ENCODE data around the gene UBL3.

Gene UBL3

DNA sequence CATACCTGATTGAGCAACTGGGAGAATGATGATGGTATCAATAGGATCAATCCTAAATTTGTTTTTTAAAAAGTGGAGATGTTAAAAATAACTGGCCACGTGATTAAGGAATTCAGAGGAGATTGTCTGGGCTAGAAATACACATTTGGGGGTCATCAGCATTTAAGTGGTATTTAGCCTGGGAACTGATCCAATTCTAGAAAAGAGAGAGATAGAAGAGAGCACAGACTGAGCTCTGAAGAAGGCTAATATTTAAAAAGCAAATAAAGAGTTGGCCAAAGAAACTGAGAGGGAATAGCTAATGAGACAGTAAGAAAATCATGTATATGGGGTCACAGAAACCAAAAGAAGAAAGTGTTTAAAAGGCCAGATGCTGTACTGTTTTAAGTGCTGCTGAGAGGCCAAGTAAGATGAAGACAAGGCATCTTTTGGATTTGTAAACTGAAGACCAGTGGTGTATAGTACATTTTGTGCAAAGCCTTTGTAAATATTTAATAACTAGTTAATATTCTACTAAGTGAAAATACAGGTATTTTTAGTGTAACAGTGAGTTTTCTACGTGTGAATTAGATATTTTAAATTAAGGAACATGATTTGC, 40.2 kb downstream of the UBL3 start:
- no peak for DNase-seq (ENCODE audit: low spot score)

DNA sequence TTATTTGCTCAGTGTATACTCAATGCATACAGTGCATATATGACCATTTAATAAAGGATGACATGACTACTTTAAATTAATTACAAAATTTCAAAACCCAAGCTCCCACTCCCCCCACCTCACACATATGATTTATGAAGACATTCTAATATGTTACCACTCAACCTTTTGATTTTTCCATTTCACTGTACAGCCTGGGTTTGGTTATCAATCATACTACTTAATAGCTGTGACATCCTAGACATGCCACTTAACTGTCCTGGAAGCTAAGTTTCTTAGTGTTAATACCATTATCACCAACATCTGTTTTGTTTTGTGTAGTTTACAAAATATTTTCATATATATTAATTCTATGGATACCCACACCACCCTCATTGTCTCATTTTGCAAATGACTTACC, 42.2 kb downstream of the UBL3 start:
- DNase-seq (ENCODE audit: low spot score), result no peak

GRCh38 chr13:29805994-29806979, 44.1 kb downstream of the UBL3 start:
- DNase-seq (ENCODE audit: low spot score), result no peak

DNA sequence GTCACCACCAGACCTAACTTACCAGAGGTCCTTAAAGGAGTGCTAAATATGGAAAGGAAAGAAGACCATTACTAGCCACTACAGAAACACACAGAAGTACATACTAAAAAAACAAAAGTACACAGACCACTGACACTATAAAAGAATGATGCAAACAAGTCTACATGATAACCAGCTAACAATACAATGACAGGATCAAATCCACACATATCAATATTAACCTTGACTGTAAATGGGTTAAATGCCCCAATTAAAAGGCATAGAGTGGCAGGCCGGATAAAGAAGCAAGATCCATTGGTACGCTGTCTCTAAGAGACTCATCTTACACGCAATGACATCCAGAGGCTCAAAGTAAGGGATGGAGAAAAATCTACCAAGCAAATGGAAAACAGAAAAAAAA, 47.2 kb downstream of the UBL3 start:
- no peak for DNase-seq (ENCODE audit: low spot score)

- DNase-seq (ENCODE audit: low spot score), result no peak
Measured at GRCh38 chr13:29802621-29803020, 47.8 kb downstream of the UBL3 start.

DNA sequence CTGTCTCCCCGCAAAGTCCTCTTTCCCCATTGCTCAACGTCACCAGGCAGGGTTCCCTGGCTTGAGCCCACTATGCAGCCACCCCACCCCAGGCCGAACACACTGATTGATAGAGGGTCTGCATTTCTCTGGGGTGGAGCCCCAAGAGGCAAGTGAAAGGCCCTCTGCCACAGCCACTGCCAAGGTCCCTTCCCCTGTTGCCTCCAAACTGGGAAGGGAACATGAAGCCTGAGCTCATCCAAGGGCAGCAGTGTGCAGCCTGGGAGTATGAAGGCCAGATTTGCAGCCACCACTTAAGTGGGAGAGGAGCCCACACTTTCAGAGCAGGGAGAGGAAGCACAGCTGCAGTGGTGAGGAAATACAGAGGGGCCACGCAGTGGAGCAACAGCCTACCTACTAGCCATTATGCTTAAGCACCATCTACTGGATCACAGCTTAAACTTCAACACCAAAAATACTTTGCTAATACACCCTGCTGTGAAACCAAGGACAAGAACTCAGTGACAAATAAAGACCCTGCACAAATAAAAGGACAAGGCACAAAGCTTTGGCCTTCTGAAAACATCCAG, 48.6 kb downstream of the UBL3 start:
- peak; percentile 7 for DNase-seq (ENCODE audit: low spot score)

DNA sequence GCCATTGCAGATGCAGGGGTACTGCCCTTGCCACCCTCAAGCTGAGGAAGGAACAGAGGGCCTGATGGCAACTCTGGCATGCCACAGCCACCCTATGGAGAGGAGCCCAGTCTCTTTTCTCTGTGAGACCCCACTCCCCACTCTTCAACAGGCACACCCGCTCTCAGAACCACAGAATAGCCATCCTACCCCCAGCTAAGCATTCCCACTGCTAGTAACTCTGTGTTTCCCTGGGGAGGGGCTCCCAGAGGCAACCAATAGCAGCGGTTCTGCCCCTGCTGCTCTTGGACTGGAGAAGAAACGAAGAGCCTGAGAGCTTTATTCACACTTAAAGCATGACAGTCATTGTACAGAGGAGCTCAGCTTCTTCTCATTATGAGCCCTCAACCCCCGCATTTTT, 49.3 kb downstream of the UBL3 start:
- DNase-seq (ENCODE audit: low spot score), result no peak

DNA sequence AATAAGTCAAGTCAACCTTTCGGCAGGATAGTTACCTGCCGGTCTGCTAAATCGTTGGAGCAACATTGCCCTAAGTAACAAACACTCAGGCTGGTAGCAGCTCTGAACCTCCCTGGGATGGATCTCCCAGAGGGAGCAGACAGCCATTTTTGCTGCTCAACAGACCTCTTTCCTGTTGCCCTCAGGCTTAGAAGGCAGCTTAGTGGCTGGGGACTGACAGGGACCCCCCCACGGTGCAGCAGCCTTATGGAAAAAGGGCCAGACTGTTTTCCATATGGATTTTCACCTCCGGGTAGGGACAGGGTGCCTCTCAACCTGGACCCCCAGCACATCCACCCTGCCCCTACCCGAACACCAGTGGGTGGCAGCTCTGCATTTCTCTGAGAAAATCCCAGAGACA, 49.7 kb downstream of the UBL3 start:
- peak; percentile 9 for DNase-seq (ENCODE audit: low spot score)

DNA sequence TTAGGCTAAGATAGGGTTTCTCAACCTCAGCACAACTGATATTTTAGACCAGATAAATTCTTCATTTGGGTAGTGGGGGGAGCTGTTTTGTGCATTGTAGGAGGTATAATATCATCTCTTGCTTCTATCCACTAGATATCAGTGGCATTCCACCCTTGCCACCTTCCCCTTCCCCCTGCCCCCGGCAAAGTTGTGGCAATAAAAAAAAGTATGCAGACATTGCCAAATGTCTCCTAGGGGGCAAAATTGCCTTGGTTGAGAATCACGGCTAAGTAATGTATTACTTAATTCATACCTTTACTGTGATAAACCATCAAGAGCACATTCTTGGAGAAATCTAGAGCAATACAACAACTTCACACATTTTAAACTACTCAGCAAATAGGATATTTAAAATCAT, 51.4 kb downstream of the UBL3 start:
- no peak for DNase-seq (ENCODE audit: low spot score)

DNA sequence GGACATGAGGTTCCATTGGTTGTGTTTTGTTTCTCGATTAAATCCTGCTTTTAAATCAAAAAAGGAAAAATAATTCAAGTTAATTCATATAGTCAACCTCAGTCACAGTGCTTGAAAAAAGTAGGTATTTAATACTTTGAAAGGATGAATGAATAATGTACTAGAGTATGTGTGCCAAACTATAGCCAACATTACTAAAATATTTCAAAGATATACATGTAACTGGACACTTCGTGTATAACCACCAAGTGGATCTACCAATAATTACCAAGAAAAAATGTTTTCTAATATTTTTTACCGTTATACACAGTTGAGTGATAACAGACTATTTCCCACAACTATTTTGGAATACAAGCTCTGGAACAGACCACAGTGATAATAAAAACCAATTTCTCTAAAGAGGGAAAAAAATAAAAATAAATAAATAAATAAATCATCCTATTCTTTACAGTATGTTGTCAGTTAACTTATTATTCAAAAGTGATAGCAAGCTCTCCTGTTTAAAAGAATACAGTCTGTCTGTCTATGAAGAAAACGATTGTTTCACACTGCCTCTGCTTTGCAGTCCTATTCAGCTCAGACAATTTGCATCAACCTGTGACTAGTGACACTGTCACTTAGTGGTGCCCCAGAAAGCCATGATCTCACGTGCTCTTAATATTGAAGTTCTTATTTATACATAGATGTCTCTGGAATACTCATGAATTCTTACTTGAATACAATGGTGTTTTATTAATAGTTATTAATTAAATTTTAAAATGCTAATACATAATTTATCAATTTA, 58.2 kb downstream of the UBL3 start:
- no peak for DNase-seq (ENCODE audit: low spot score)

DNA sequence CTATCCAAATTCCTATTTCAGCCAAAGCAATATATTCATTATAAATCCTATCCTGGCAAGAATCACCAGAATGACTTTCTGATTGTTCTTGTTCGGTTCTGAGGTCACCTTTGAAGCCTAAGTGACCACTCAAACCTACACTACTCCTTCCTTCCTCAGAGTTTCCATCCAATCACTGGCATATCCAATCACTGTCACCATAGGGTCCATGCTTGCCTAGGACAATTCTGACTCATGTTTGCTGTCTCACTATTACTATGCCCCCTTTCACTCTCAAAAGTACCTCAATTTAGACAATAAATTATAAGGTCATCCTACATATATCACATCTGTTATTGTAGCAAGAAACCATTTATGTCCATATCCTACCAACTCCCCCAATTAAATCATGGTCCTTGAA, 58.9 kb downstream of the UBL3 start:
- no peak for DNase-seq (ENCODE audit: low spot score)

DNA sequence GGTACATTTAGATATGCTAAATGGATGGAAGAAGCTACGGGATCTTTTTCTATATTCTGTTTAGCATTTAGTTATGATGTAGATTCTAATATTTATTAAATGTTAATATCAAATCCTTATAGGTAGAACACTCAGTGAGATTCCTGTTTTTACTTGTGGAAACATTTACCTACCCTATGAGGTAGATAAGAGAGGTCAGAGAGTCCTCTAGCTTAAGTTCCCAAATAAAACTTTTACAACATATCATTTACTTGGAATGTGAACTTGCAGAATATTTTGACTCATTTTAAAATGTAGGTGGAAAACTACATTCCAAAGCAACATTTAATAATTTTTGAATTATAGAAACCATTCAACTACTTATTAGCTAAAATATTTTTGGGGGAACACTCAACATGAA, 63.7 kb downstream of the UBL3 start:
- DNase-seq (ENCODE audit: low spot score), result no peak

DNA sequence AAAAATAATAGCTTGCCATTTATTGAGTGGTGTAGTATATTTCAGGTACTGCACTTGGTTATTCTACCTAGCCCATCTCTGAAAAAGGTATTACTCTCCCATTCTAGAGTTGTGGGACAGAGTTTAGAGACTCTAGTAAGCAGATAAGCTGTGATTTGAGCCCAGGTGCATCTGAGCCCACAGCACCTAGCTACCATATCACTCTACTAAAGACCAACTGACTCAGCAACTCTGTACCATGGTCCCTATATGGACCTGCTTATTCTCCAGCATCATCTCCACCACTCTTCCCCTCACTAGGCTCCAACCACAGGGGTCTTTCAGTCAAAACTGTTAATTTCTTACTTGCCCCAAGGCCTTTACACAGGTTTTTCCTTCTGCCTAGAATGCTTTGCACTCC, 64.4 kb downstream of the UBL3 start:
- no peak for DNase-seq (ENCODE audit: low spot score)

DNA sequence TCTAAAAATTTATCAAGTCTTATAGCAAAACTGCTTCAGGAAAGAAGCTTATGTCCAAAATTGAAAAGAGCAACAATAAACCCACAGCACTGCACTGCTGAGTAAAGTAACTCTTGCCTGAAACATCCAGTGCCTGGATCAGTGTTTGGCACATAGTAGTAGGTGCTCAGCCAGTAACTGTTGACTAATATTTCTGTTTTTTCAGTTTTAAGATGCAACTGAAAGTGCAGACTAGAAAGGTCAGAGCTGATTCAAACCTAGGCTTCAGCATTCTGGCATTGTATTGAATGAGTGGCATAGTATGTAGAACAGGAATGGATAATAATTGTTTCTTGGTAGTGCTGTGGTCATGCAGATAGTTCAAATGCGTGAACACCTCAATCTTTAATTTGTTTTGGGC, 67.6 kb downstream of the UBL3 start:
- no peak for DNase-seq (ENCODE audit: low spot score)

GRCh38 chr13:29774830-29775229, 75.6 kb downstream of the UBL3 start:
- no peak for DNase-seq (ENCODE audit: low spot score)

DNA sequence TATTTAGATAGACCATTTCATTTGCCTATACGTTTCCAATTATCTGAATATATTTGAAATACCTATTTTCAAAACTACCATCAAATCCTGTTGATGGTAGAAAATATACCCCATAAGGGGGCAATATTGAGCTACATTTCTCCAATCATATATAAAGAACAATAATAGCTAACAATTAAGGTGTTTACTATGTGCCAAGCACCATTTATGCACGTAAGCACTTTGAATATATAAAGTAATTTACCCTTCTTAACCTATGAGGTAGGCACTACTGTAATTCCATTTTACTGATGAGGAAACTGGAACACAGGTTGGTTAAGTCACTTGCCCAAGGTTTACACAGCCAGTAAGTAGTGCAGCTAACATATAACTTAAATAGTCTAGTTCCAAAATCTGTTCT, 79.2 kb downstream of the UBL3 start:
- DNase-seq (ENCODE audit: low spot score), result no peak

DNA sequence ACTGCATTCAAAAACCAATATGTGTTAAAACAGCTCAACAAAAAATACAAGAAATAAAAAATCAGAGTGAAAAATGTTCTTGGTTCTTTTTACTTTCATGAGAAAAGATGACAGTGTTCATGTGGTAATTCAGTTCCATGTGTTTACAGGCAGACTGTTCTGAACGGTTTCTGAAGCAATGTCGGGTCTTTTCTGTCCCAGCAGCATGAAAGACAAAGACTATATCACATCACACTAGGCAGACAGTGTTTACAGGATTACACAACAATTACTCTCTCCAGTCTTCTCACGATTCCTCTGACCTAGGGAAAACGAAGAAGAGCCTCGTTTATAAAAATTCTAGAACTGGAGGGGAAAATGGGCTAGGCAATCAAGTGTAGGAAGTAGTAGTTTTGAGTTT, 83.4 kb downstream of the UBL3 start:
- no peak for DNase-seq (ENCODE audit: low spot score)

DNA sequence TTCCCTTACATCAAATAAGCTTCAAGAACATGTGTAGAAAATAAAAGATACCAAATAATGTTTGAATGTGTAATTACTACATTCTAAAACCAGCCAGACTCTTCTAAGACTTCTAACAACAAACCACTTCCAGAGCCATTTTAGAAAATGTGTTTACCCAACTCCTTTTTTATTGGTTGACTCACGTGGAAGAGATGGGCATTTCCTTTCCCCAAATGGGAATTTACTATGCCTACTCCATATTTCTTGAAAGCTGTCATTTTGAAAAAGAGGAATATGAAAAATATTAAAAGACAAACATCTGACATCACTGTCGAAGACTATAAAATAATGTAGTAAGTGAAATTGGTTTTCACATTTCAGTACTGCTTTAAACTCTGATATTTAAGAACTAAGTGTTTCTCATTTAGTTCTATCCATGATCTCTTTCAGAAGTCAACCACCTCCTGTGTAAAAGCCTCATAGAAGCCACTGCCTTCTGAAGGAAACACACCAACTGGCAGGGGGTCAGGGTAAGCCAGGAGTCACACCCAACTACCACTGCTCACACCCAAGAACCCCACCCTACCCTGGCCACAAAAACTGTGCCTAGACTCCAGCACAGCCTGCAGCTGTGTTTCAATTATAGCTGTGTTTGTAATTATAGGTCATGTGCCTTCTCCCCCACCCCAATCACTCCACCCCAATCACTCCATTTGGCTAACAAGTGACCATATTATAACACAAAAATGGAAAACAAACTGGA, 86.8 kb downstream of the UBL3 start:
- no peak for DNase-seq (ENCODE audit: low spot score)

GRCh38 chr13:29761815-29762214, 88.6 kb downstream of the UBL3 start:
- no peak for DNase-seq (ENCODE audit: low spot score)

DNA sequence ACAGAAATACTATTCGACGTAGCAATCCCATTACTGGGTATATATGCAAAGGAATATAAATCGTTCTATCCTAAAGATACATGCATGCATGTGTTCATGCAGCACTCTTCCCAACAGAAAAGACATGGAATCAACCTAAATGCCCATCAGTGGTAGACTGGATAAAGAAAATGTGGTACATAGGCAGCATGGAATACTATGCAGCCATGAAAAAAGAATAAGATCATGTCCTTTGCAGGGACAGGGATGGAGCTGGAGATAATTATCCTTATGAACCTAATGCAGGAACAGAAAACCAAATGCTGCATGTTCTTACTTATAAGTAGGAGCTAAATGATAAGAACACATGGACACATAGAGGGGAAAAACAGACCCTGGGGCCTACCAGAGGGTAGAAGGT, 89.3 kb downstream of the UBL3 start:
- DNase-seq (ENCODE audit: low spot score), result no peak

GRCh38 chr13:29760544-29760943, 89.9 kb downstream of the UBL3 start:
- no peak for DNase-seq (ENCODE audit: low spot score)
